Measurements from ENCODE around the gene ARID1B.
A peak's percentile ranks its signal among the peaks of the same experiment; 100 is the strongest.

The ARID1B gene

GRCh38 chr6:157213426-157213825 lies 436.2 kb downstream of the ARID1B start:
- no peak for DNase-seq (ENCODE audit: low read depth)

- DNase-seq (ENCODE audit: low read depth): no peak
These were observed 436.9 kb downstream of the ARID1B start for GRCh38 chr6:157213907-157214565.

- DNase-seq (ENCODE audit: low read depth): no peak
These were observed 438.5 kb downstream of the ARID1B start for GRCh38 chr6:157215717-157216116.

GRCh38 chr6:157216570-157216969 lies 439.4 kb downstream of the ARID1B start:
- DNase-seq (ENCODE audit: low read depth): no peak

- DNase-seq (ENCODE audit: low read depth): no peak
These were observed 440.2 kb downstream of the ARID1B start for GRCh38 chr6:157217198-157217893.

DNA sequence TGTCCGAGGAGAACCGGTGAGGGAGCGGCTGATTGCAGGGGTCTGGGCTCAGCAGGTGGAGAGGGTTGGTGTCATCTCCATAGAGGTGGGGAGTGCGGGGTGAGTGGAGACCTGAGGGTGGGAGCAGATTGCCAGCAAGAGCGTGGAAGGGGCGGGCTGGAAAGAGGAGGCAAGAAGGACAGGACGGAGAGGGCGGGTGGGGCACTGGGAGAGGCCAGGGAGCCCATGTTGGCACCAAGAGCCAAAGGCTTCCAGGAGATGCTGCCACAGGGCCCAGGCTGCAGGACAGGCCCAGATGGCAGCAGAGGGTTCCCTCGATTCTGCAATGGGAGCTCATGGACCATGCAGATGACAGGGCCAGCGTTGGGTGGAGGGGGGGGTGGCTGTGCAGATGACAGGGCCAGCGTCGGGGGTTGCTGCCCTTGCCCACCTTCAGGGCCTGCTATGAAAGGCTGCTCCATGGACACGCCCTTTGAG lies 440.8 kb downstream of the ARID1B start:
- no peak for DNase-seq (ENCODE audit: low read depth)

DNA sequence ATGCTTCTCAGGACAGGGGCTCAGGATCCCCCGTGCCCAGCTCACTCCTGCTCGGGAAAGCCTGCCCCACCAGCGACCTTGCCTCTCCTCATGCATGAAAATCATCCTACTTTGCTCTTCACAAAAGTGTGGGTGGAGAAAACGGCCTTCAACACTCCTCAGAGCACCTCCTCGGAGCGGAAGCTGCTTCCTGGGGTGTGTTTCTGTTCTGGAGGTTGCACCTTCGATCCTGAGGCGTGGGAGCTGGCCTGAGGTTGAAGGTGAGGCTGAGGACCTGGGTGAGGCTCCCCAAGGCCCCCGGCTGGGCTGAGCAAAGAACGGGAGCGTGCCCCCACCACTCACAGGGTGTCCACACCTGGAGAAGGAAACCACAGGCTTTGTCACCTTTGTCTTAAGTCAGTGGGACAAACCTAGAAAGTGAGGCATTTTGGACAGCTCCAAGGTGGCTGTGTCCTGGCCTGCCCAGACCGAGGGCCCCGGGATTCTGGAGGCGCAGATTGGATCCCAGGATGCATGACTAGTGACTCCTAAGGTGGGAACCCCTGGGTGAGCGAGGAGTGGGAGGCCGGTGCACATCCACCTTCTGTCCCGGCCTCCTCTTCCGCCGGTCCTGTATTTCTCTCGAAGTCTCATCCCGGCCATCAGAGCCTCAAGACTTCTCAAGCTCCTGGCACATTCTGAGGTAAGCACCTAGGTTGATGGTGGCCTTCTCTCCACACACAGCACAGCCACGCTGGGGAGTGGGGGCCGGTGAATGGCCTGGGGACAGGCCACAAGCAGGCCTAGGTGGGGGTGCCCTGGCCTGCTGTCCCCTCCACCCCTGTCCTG lies 441.4 kb downstream of the ARID1B start:
- no peak for DNase-seq (ENCODE audit: low read depth)

DNA sequence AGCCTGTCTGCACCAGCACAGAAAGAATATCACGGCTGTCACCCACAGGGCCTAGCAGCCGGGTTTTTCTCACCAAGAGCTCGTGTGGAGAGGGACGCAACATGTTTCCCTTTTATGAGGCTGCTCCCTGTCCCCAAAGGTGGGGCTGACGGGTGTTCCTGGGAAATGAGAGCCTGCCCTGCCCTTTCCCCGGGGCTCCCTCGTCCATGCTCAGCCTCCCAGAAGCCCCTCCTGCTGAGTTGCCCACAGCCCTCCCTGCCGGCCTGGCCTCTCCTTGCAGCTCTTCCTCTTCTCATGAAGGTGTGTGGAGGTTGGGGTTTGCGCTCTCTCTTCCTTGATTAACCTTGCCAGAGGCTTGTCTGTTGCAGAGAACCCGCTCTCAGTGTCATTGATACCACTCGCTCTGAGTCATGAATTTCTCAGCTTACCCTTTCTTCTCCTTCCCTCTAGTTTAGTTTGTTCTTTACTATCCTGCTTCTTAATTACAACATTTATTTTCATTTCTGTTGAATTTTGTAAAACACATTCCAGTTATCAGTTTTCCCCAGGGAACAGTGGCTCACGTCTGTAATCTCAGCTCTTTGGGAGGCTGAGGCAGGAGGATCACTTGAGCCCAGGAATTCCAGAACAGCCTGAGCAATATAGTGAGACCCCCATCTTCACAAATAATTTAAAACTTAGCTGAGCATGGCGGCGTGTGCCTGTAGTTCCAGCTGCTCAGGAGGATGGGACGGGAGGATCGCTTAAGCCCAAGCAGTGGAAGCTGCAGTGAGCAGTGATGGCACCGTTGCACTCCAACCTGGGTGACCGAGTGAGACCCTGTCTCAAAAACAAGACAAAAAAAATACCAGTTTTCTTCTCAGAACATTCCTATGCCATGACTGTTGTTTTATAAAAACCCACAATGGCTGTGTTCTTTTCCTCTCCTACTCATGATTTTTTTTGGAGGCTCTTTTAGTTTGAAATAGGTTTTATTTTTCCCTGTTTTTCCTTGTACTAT lies 442.3 kb downstream of the ARID1B start:
- no peak for DNase-seq (ENCODE audit: low read depth)

GRCh38 chr6:157220485-157220884 lies 443.3 kb downstream of the ARID1B start:
- no peak for DNase-seq (ENCODE audit: low read depth)

DNA sequence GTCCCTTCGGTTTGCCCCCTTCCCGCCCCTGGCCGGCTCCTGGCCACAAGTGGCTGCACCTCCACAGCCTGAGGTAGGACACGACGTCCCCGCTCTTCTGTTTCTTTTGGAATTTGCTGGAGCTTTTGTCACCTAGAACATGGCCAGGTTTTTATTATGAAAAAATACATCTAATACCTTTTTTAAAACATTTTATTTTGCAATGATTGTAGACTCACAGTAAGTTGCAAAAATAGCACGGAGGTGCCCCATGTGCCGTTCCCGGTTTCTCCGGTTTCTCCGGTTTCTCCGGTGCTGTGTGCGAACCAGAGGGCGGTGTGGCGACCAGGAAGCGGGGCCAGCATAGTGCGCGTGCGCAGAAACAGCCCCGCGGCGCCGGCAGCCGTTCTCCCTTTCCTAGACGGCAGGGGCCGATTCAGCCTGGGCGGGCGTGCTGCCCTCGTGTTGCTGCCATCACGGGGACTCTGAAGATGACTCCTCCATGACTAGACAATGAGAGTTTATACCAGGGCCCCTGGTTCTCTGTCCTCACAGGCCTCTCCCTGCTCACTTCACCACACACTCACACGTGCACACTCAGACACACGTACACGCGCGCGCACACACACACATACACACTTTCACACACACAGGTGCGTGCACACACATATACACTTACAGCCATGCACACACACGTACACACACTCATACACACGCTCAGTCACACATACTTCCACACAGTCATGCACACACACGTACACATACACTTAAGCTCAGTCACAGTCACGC lies 444.1 kb downstream of the ARID1B start:
- DNase-seq (ENCODE audit: low read depth): peak; percentile 75

DNA sequence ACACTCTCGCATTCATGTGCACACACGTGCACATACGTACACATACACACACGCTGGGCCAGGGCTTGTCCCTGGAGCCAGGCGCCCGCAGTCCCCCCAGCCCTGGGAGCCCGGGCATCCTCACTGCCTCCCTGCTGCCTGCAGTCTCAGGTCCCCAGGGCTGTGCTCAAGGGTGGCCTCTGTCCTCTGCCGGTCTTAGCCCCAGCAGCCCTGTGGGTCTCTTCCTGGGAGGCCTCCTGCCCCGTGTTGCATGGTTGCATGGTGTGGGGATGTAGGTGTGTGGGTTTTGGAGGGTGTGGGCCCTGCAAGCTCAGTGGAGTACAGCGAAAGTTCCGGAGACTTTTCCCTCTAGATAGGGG lies 444.6 kb downstream of the ARID1B start:
- no peak for DNase-seq (ENCODE audit: low read depth)

- DNase-seq (ENCODE audit: low read depth): no peak
These were observed 445.2 kb downstream of the ARID1B start for GRCh38 chr6:157222201-157222981.

DNA sequence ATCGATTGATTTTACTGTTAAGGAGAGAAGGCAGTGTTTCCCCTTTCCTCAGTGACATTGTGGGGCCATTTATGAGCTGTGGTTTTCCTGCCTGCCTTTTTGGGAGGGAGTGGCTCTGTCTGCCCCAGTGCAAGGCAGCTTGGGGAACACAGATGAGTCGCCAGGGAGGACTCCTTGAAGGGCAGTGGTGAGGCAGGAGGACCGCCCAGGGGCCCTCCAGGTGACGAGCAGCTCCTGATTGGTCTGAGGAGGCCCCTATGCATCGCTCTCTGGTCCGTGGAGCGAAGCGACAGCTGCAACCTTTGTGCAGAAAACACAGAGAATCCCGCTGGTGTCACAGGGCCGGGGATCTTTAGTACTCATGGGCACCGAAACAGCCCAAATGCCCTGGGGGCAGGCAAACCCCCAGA lies 445.8 kb downstream of the ARID1B start:
- DNase-seq (ENCODE audit: low read depth): no peak

GRCh38 chr6:157223511-157223910 lies 446.3 kb downstream of the ARID1B start:
- no peak for DNase-seq (ENCODE audit: low read depth)

DNA sequence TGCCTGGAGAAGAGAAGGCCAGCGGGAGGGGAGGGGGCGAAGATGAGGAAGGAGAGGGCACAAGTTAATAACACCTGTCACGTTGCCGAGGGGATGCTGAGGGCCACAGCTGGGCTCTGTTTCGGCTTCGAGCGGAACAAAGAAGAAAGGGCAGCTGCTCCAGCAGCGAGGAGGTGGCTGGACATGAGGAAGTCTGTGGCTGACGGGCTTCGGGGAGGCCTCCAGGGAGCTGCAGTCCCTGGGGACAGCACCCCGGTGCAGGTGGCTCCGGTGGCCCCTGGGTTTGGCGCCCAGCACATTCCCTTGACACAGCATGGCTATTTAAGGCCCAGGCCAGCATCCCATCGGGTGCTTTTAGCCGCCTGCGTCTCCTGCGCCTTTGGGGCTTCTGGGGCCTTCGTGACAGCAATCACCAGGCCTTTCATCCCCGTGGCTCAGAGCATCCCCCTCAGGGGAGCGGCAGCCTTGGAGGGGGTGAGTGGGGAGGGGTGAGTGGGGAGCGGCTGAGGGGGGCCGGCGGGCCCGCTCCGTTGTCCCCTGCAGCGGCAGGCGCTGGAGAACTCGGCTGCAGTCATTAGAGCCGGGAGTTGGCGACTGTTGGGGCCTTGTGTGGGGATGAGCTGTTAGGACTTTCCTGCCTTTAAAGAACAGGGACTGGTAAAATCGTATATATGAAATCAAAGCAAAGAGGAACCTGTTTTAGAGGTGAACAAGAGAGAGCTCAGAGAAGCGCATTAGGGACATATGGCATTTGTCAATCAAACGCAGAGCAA lies 447.2 kb downstream of the ARID1B start:
- DNase-seq (ENCODE audit: low read depth): no peak

- no peak for DNase-seq (ENCODE audit: low read depth)
These were observed 447.9 kb downstream of the ARID1B start for GRCh38 chr6:157224951-157225574.

DNA sequence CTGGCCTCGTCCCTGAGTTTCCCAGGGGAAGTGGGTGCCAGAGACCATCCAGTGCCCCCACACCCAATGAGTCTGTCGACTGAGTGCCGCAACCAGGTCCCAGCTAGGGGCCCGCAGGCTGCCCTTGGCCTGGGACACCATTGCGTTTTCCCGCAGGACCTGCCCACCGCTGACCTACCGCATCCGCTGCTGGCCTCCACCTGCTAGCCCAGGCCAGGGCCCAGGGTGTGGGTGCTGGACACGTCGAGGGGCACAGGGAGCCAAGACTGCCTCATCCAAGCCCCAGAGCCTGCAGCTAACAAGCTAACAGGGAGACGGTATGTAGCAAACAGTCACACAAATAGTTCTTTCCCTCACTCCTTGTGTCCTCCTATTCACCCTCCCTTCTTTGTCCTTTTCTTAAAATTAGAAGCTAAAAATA lies 448.4 kb downstream of the ARID1B start:
- DNase-seq (ENCODE audit: low read depth): no peak

DNA sequence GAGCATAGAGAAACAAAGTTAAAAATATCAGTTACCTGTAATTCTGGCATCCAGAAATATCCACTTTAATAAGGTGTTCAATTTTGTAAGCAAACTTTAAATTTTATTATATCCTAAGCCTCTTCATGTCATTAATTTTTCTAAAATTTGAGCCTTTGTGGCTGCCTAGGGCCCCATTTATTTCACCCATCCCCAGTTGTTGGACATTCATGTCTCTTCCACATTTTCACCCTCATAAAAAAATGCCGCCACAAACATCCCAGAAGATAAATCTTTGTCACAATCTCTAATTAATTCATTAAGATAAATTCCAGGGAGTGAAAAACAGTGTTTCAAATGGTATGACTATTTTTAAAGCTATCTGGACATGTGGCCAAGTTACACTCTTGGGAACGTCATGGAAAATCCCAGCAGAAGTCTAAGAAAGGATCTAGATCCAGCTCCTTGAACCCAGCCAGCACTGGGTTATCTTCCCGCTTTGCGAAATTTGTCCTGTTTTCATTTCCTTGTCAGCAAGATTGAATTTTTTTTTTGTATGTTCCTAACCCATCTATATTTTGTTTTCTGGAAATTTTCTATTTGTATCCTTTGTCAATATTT lies 448.9 kb downstream of the ARID1B start:
- DNase-seq (ENCODE audit: low read depth): no peak

Measured in T follicular helper cell (primary cell).